Endometrium (tissue), 2 donors: Measurements from ENCODE around the gene B4GALNT3.

Experiments
- FAIRE-seq: peaks from 2 replicates; lab custom pipeline; 2012; peaks lifted over from hg19 to GRCh38; lab: Jason Lieb, UNC
- donor health status: control.
- donor health status: control.

Gene B4GALNT3

GRCh38 chr12:593396-594270 is 133.9 kb downstream of the B4GALNT3 start:
- no peak for FAIRE-seq

- no peak for FAIRE-seq
Measured at GRCh38 chr12:597926-598568, 138.3 kb downstream of the B4GALNT3 start.

GRCh38 chr12:599756-600155 is 140.0 kb downstream of the B4GALNT3 start:
- no peak for FAIRE-seq

- FAIRE-seq: no peak
Measured at GRCh38 chr12:601976-602699, 142.4 kb downstream of the B4GALNT3 start.

GRCh38 chr12:602700-603068 is 142.9 kb downstream of the B4GALNT3 start:
- no peak for FAIRE-seq

GRCh38 chr12:604956-605355 is 145.2 kb downstream of the B4GALNT3 start:
- no peak for FAIRE-seq

- no peak for FAIRE-seq
Measured at GRCh38 chr12:607541-608001, 147.8 kb downstream of the B4GALNT3 start.

- no peak for FAIRE-seq
Measured at GRCh38 chr12:608413-608812, 148.7 kb downstream of the B4GALNT3 start.

- FAIRE-seq: no peak
Measured at GRCh38 chr12:608921-609320, 149.2 kb downstream of the B4GALNT3 start.

- no peak for FAIRE-seq
Measured at GRCh38 chr12:611721-612120, 152.0 kb downstream of the B4GALNT3 start.

- FAIRE-seq: no peak
Measured at GRCh38 chr12:612293-612692, 152.6 kb downstream of the B4GALNT3 start.

GRCh38 chr12:612886-613285 is 153.1 kb downstream of the B4GALNT3 start:
- FAIRE-seq: no peak
